G401 (cell line): ENCODE data around the gene TSPOAP1. TPM values are rescaled to one million over a fixed set of nuclear protein-coding genes. Genes with fewer than 3 reads are reported as not detected.

Experiments
- DNase-seq: peaks from one replicate; pipeline ENCODE4 v3.0.0-alpha.2; 2015; ENCODE audit warnings: low spot score
- in situ Hi-C: cut with HindIII; loops from 2 replicates; pipeline ENCODE4 v1.10.0; 2016; ENCODE audit warnings: low sequenced_read_pairs, mixed read lengths
- total RNA-seq: library from RNA; depleted of rRNA; stranded (reverse); fragments of >200 nt; shearing (Covaris generic); gene quantifications from 2 replicates; pipeline ENCODE4 v1.2.3, GENCODE V29; 2014

TSPOAP1 gene
- total RNA-seq, 1 experiment from 2014 or later: not detected

- in situ Hi-C loops: no loop called here
- DNase-seq: no peak
These were observed 43.8 kb downstream of the TSPOAP1 start for GRCh38 chr17:58284613-58285421.

DNA sequence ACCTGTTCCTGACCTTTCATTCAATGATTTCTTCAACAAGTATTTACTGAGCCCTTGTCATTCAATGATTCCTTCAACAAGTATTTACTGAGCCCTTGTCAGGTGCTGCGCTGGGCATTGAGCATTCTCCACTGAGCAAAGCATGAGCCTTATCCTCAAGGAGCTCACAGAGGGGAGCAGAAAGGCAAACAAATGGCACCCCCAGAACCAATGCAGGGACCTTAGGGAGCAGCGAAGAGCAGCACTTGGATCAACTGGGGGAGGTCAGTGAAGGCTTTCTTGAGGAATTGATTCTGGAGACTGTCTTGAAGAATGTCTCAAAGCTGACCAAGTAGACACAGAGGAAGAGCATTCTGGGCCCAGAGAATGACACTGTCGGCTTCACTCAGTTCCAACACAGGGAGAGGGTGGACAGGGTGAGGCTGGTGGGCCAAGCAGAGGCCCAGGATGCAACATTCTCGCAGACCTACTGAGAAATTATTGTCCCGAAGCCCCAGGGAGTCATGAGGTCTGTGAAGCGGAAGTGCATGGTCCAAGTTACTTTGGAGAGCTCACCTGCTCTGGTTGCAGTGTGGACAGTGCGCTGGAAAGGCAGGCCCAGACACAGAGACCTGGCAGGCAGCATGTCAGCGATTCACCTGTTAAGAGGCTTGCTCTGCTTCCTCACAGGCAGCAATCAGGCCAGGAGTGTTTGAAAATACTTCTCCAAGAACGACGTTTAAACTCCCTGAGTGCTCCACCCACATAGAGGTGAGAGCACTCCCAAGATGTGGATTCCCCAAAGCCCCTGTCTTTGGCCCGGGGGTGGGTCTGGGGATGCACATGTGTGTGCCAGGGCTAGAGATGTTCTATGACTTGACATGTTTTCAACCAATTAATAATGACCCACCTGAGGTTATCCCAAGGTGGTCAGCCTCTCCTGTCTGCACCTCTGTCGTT, 44.7 kb downstream of the TSPOAP1 start:
- in situ Hi-C loops: no loop called here
- DNase-seq: no peak

DNA sequence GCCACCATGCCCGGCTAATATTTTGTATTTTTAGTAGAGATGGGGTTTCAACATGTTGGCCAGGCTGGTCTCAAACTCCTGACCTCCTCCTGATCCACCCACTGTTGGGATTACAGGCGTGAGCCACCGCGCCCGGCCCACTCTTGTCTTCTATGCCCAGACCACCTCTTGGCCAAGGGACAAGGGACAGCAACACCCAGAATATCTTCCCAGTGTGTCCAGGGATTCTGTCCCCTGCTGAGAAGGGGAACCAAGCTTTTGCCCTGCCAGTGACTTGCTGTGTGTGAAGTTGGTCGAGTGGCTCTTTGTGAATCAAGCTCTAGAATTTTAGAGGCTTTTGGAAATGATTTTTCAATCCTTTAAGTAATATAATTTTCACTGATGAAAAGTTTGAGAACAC, 46.2 kb downstream of the TSPOAP1 start:
- no peak for DNase-seq
- in situ Hi-C loops: no loop called here

GRCh38 chr17:58281511-58282011, 47.0 kb downstream of the TSPOAP1 start:
- no peak for DNase-seq
- in situ Hi-C loops: no loop called here

DNA sequence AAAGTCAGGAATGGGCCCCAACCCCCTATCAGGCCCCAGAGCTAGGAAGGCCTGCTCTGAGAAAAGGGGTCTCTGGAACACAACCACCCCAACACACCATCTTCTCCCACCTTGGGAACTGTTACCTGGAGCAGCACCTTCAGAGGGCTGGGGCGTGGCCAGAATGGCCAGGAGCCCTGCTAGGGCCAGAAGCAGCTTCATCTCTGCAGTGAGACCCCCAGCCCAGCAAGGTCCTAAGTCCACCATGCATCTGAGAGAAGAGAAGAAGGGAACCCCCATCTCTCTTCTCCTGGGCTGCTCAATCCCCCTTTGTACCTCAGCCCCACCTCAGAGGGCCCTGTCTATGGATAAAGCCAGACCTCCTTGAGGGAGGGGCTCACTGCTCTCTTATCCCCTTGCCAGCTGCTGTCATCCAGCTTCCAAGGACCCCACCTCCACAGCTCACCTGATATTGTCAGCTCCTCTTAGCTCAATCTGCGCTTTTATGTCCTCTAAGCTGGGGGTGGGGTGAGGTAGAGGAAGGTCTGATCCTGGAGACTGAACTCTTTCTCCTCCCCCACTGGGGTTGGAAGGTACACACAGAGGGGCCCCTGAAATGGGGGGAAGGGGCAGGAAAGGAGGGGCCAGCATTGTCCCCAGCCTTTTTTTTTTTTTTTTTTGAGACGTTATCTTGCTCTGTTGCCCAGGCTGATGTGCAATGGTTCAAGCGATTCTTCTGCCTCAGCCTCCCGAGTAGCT, 47.9 kb downstream of the TSPOAP1 start, which contains the start of gene MPO:
Gene MPO, minus strand, starts transcription at position 456 of the 738 bp plus-strand sequence. Its CDS starts 177 bp downstream, at position 279.
- in situ Hi-C loops: no loop called here
- DNase-seq: no peak

DNA sequence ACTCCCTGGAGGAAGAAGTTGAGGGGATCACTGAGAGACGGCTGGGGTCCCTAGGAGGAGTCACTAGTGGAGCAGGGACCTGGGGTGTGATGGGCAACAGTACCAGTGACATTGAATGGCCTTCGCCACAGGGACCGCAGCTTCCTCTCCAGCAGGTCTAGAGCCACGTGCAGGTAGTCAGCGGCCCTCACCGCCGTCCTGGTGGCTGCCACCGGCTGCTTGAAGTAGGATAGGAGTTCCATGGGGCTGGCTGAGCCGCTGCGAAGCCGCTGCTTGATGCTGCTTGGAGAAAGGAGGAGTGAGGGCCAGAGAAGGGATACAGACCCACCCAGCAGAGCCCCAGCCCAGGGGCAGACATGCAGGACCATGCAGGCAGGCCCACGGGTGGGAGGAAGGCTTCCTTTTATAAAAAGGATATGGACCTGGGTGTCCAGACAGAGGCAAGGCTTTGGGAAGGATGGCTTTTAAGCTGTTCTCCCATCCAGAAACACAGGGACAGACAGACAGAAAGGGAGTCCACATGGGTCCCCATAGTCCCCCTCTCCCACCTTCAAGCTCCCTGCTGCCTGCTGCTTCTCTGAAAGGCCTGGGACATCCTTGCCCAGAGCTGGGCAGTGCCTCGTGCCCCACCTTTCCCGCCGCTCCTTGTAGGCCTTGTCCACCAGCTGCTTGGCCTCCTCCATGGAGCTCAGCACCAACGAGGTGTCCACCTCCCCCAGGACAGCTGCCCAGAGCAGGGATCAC, 48.7 kb downstream of the TSPOAP1 start:
- in situ Hi-C loops: no loop called here

DNA sequence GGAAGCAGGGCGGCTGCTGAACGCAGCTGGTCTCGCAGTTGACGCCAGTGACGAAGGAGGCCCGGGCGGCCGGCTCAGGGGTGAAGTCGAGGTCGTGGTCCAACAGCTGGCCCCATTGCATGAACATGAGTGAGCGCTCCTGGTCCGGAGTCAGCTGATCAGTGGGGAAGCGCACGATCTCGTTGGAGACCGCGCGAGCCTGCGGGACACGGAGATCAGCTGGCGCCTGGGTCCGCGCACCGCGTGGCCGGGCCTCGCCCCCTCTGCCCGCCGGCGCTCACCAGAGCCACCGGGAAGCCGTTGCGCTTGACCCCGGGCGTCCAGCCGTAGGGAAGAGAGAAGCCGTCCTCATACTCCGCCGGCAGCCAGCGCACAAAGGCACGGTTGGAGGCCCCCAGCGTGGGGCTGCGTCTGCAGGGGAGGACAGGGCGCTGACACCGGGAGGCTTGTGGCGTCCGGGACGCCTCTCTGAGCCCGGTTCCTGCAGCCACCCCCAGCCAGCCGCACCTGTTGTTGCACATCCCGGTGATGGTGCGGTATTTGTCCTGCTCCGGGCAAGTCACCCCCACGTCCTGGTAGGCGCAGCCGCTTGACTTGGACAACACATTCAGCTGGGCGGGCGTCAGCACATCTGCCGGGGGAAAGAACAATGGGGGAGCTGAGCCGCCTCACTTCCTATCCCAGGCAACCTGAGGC, 49.4 kb downstream of the TSPOAP1 start:
- in situ Hi-C loops: no loop called here
- no peak for DNase-seq

More for the DNA sequence above, 48.7 kb downstream of the TSPOAP1 start:
- DNase-seq: no peak

GRCh38 chr17:58278661-58279015, 50.0 kb downstream of the TSPOAP1 start:
- DNase-seq: peak; percentile 62
- in situ Hi-C loops: no loop called here

DNA sequence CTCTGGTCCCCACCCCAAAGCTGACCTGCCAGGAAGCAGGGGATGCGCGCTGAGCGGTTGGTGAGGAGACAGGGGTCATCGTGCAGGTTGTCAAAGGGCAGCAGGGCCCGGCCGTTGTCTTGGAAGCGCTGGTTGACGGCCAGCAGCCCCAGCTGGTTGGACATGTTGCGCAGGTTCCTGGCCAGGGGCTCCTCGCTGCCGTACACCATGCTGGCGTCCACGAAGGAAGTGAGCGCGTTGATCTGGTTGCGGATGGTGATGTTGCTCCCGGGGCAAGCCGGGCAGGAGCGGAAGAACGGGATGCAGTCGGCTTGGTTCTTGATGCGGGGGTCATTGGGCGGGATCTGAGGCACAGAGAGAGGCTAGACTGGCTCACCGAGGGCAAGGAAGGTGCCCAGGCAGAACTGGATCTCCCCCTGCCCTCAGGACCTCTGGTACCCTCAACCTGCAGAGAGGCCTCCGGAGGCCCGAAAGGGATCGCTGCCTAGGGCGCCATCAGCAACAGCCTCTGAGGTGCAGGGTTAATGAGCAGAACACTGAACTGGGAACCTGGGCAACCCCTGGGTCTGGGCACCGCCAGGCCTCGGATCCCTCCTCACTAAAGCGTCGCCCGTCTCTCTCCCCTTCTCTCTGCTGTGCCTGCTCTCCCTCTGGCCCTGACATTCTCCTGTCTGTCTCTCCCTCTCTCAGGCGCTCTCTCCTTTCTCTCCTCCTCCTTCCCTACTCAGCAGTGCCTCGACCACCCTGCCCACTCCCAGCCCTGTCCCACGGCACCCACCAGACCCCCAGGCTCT, 50.6 kb downstream of the TSPOAP1 start:
- no peak for DNase-seq
- in situ Hi-C loops: no loop called here

DNA sequence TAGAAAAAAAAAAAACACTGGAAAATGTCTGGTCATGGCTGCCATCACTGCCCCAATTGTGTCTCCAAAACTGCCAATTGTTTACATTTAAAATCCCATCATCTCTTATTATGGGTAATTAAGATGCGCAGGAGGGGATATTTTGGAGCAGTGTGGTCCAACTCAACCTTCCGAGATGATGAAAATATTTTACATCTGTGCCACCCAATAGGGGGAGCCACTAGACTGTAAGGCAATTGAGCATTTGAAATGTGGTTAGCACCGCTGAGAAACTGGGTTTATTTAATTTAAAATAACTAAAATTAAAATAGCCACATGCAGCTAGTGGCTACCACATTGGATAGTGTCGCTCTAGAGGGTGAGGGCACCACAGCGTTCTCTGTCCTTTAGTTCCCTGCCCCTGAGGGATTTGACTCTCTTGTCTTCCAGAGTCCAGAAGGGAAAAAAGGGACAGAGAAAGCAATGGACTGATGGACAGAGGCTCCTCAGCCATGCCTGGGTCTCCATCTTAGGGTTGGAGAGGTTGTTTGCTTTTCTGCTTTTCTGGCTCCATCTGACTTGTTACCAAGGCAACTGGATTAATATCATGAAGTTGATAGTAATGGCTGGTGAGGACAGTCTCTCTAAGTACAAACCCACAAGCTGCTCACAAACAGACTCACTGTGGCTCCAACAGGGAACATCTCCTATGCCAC, 51.3 kb downstream of the TSPOAP1 start:
- in situ Hi-C loops: no loop called here
- peak; percentile 12 for DNase-seq

GRCh38 chr17:58276423-58276822, 52.2 kb downstream of the TSPOAP1 start:
- in situ Hi-C loops: no loop called here
- no peak for DNase-seq

DNA sequence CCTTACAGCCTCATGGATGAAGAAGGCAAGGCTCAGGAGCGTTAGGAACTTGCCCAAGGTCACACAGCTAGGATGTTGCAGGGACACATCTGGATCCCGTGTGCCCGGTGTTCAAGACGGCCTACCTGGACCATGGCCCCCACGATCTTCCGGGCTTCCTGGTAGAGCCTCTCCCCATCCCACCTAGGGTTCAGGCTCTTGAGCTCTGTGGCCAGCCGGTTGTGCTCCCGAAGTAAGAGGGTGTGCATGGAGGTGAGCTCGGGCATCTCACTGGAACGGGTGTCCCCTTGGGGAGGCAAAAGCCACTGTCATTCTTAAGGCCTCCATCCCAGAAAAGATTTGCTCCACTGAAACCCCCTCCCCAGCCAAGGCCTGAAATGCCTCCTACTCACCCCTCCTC, 53.2 kb downstream of the TSPOAP1 start:
- in situ Hi-C loops: no loop called here
- DNase-seq: no peak

- in situ Hi-C loops: no loop called here
These were observed 55.0 kb downstream of the TSPOAP1 start for GRCh38 chr17:58273453-58274104.

GRCh38 chr17:58272367-58273280, 56.0 kb downstream of the TSPOAP1 start:
- no peak for DNase-seq
- in situ Hi-C loops: no loop called here

More at GRCh38 chr17:58273453-58274104, 55.0 kb downstream of the TSPOAP1 start:
- DNase-seq: no peak

- no peak for DNase-seq
- in situ Hi-C loops: no loop called here
These were observed 57.2 kb downstream of the TSPOAP1 start for GRCh38 chr17:58271216-58271931.
